Measurements from ENCODE around the gene IL17REL. TPM values are rescaled to one million over a fixed set of nuclear protein-coding genes. Genes with fewer than 3 reads are reported as not detected.
A peak's percentile ranks its signal among the peaks of the same experiment; 100 is the strongest.
"Not testable (repeated sequence)": the region's sequence is repeated elsewhere in the genome, so short reads cannot be mapped to it uniquely, and the experiment has no call there.

Gene IL17REL
- total RNA-seq, 6 donors from 2014 or later = 0.06 TPM; not detected in 5

DNA sequence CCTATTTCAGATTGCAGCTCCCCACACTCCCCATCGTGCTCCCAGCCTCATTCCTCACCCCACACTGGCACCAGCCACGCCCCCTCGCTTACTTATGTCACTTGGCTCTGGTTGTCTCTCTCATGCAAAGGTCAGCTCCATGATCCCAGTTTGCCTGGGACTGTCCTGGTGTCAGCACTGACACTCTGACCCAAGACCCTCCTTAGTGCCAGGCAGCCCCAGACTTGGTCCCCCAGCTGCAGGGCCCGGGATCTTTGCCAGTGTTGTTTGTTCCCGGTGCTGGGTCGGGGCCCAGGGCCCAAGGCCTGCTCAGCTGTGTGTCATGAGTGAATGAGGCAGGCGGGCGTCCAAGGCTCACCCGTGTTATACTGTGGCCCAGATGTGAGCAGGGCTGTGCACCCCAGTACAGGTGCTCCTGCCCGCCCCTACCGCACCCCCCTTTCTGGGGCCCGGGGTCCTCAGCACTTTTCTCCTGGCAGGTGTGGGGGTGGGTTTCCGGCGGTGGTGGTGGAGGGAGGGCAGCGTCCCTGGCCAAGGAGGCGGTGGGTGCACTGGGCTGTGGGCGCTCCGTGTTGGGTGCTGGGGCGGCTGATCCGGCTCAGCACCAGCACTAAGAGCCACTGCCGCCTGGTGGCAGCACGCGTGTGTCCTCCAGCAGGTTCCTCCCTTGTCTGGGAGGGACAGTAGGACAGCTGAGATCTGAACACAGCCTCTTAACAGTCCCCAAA is 19.5 kb downstream of the IL17REL start:
- H3K4me1 ChIP-seq = peaks cover 7 to 8% (median 7%) of the 10 kb centered on the region in 4 donors
- peaks cover 0 to 9% (median 0%) of the 10 kb centered on the region in 4 donors for H3K9me3 ChIP-seq
- DNase-seq (peak; percentile 81 to 91), ATAC-seq (ENCODE audit: low FRiP score in 2 of 2) (peak; percentile 76 to 77)
- H3K36me3 ChIP-seq = no peaks in the 10 kb centered on the region
- WGBS, 2 donors = 43 to 45% methylated on average over 14 to 18 of the region's 23 CpGs
- H3K27me3 ChIP-seq = no peaks in the 10 kb centered on the region
- no peak overlapping the region for H3K27ac ChIP-seq
- H3K4me3 ChIP-seq = no peak overlapping the region
- TF ChIP-seq EP300 (IDR thresholded peaks at IDR 0.05) = no peak
- TF ChIP-seq, protein P1, sequence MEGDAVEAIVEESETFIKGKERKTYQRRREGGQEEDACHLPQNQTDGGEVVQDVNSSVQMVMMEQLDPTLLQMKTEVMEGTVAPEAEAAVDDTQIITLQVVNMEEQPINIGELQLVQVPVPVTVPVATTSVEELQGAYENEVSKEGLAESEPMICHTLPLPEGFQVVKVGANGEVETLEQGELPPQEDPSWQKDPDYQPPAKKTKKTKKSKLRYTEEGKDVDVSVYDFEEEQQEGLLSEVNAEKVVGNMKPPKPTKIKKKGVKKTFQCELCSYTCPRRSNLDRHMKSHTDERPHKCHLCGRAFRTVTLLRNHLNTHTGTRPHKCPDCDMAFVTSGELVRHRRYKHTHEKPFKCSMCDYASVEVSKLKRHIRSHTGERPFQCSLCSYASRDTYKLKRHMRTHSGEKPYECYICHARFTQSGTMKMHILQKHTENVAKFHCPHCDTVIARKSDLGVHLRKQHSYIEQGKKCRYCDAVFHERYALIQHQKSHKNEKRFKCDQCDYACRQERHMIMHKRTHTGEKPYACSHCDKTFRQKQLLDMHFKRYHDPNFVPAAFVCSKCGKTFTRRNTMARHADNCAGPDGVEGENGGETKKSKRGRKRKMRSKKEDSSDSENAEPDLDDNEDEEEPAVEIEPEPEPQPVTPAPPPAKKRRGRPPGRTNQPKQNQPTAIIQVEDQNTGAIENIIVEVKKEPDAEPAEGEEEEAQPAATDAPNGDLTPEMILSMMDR (IDR thresholded peaks at IDR 0.05) = peak; percentile 81 to 89 (median 88)

DNA sequence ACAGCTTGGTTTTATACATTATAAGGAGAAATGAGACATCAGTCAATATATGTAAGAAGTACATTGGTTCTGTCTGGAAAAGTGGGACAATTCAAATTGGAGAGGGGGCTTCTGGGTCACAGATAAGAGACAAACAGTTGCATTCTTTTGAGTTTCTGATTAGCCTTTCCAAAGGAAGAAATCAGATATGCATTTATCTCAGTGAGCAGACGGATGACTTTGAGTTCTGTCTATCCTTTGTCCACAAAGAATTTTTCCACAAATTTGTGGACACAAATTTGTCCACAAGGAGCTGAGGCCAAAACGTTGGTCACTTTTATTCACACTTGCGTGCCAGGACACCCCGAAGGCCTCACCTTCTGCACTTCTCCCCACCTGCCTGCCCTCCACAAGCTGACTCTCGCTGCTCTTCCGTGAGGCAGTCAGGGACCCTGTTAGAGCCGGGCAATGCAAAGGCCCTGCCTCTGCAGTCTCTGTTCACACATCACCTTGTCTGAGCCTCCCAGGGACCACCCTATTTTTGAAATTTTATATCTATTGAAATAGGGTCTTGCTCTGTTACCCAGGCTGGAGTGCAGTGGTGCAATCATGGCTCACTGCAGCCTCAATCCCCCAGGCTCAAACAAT is 20.5 kb downstream of the IL17REL start:
- DNase-seq = no peak
- Histone ChIP-seq H3K27ac (no peak overlapping the region), H3K4me1 (peaks cover 7 to 8% (median 7%) of the 10 kb centered on the region in 4 donors), H3K27me3 (no peaks in the 10 kb centered on the region), H3K4me3 (no peak overlapping the region), H3K36me3 (no peaks in the 10 kb centered on the region), H3K9me3 (peaks cover 0 to 9% (median 0%) of the 10 kb centered on the region in 4 donors)
- 88 to 92% methylated on average over 7 of the region's 7 CpGs for WGBS, 2 donors
- no peak for TF ChIP-seq POLR2A (IDR thresholded peaks at IDR 0.05)
- TF ChIP-seq, protein P1 (IDR thresholded peaks at IDR 0.05) = no peak
- no peak for TF ChIP-seq POLR2AphosphoS5 (IDR thresholded peaks at IDR 0.05)
- no peak for TF ChIP-seq EP300 (IDR thresholded peaks at IDR 0.05)
- no peak for ATAC-seq (ENCODE audit: low FRiP score in 2 of 2)

DNA sequence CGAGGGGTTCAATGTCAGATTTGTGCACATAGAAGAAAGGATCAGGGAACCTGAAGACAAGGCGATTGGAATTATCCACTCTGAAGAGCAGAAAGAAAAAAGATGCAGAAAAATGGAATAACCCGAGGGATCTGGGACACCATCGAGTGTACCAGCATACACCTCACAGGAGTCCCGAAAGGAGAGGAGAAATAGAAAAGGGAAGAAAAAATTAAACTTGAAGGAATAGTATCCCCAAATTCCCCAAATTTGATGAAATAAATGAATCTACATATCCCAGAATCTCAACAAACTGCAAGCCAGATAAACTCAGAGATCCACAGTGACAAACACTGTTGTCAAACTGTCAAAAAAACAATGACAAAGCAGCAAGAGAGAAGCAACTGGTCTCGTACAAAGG is 21.4 kb downstream of the IL17REL start:
- WGBS, 2 donors = 84 to 91% methylated on average over 6 of the region's 6 CpGs
- Histone ChIP-seq H3K4me1 (peaks cover 7 to 8% (median 7%) of the 10 kb centered on the region in 4 donors), H3K36me3 (no peaks in the 10 kb centered on the region), H3K9me3 (peaks cover 1 to 15% (median 5%) of the 10 kb centered on the region in 4 donors), H3K4me3 (no peak overlapping the region), H3K27me3 (no peaks in the 10 kb centered on the region), H3K27ac (no peak overlapping the region)
- DNase-seq (no peak), ATAC-seq (ENCODE audit: low FRiP score in 2 of 2) (no peak)
- TF ChIP-seq EP300 (IDR thresholded peaks at IDR 0.05) = no peak
- TF ChIP-seq POLR2A (IDR thresholded peaks at IDR 0.05) = no peak
- no peak for TF ChIP-seq POLR2AphosphoS5 (IDR thresholded peaks at IDR 0.05)
- TF ChIP-seq, protein P1 (IDR thresholded peaks at IDR 0.05) = no peak

DNA sequence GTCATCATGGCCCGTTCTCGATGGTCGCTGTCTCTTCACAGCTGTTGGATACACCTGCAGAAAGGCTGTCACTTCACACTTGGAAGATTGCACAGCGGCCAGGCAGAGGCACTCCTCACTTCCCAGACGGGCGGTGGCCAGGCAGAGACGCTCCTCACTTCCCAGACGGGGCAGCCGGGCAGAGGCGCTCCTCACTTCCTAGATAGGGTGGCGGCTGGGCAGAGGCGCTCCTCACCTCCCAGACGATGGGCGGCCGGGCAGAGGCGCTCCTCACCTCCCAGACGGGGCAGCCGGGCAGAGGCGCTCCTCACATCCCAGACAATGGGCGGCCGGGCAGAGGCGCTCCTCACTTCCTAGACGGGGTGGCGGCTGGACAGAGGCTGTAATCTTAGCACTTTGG is 22.7 kb downstream of the IL17REL start:
- not testable (repeated sequence) for H3K27ac ChIP-seq; H3K27me3 ChIP-seq; H3K4me1 ChIP-seq; ATAC-seq (ENCODE audit: low FRiP score in 2 of 2); H3K4me3 ChIP-seq; H3K36me3 ChIP-seq
- peaks cover 3 to 19% (median 7%) of the 10 kb centered on the region in 4 donors for H3K9me3 ChIP-seq
- 93 to 94% methylated on average over 13 to 23 of the region's 24 CpGs for WGBS, 2 donors
- peak in 1 of 2 donors; percentile 66 for DNase-seq

DNA sequence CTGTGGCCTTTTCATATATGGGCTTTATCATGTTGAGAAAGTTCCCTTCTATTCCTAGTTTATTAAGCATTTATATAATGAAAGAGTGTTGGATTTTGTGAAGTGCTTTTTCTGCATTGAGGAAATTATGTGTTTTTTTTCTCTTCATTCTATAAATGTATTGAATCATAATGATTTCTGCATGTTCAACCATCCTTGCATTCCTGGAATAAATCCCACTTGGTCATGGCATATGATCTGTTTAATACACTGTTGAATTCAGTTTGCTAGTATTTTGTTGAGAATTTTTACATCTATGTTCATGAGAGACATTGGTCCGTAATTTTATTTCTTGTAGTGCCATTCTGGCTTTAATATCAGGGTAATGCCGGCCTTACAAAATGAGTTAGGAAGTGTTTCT is 26.2 kb downstream of the IL17REL start:
- peaks cover 3 to 19% (median 7%) of the 10 kb centered on the region in 4 donors for H3K9me3 ChIP-seq
- no peak overlapping the region for H3K27ac ChIP-seq
- 75 to 97% methylated on average over 2 of the region's 2 CpGs for WGBS, 2 donors
- peaks cover 9 to 15% (median 11%) of the 10 kb centered on the region in 4 donors for H3K4me1 ChIP-seq
- ATAC-seq (ENCODE audit: low FRiP score in 2 of 2) (no peak), DNase-seq (no peak)
- TF ChIP-seq POLR2AphosphoS5 (IDR thresholded peaks at IDR 0.05) (no peak), EP300 (IDR thresholded peaks at IDR 0.05) (no peak), POLR2A (IDR thresholded peaks at IDR 0.05) (no peak)
- TF ChIP-seq, protein P1 (IDR thresholded peaks at IDR 0.05) = no peak
- no peaks in the 10 kb centered on the region for H3K36me3 ChIP-seq
- H3K27me3 ChIP-seq = peaks cover 2 to 12% (median 10%) of the 10 kb centered on the region in 4 donors
- H3K4me3 ChIP-seq = no peak overlapping the region
